Glutamatergic neuron (in vitro differentiated cells): ENCODE data around the gene GLB1L. TPM values are rescaled to one million over a fixed set of nuclear protein-coding genes. Genes with fewer than 3 reads are reported as not detected.

Source experiments
- DNase-seq: peaks from one replicate; pipeline ENCODE4 v3.0.0; 2022
- H3K27ac Mint-ChIP-seq: one replicate; pipeline ENCODE4 v1.8.0; 2020; ENCODE audit warnings: mild to moderate bottlenecking, mixed read lengths, inconsistent platforms; ENCODE audit not compliant: unreplicated experiment
- H3K27me3 Mint-ChIP-seq: one replicate; pipeline ENCODE4 v1.8.0; 2020; ENCODE audit warnings: mild to moderate bottlenecking, moderate library complexity, mixed read lengths, inconsistent platforms; ENCODE audit not compliant: unreplicated experiment
- H3K36me3 Mint-ChIP-seq: one replicate; pipeline ENCODE4 v1.8.0; 2020; ENCODE audit warnings: mild to moderate bottlenecking, mixed read lengths, inconsistent platforms; ENCODE audit not compliant: unreplicated experiment
- H3K4me1 Mint-ChIP-seq: one replicate; pipeline ENCODE4 v1.8.0; 2020; ENCODE audit warnings: mild to moderate bottlenecking, low read depth, mixed read lengths, inconsistent platforms; ENCODE audit not compliant: unreplicated experiment
- H3K4me3 Mint-ChIP-seq: one replicate; pipeline ENCODE4 v1.8.0; 2020; ENCODE audit warnings: mild to moderate bottlenecking, mixed read lengths, inconsistent platforms; ENCODE audit not compliant: unreplicated experiment
- H3K9me3 Mint-ChIP-seq: one replicate; pipeline ENCODE4 v1.8.0; 2020; ENCODE audit warnings: mild to moderate bottlenecking, moderate library complexity, mixed read lengths, inconsistent platforms; ENCODE audit not compliant: unreplicated experiment
- CTCF ChIP-seq: fragments of 200-600 bp; sonication (generic); IDR thresholded peaks from one replicate; pipeline ENCODE4 v1.5.0; 2021; ENCODE audit not compliant: partially characterized antibody, unreplicated experiment
- total RNA-seq: library from RNA; stranded (reverse); fragmentation: NEBNext Ultra II Directional; extraction: Animal tissue kit (Norgen Biotek cat#: 25700); gene quantifications from one replicate; pipeline ENCODE4 v1.2.1, GENCODE V29; 2021; ENCODE audit not compliant: unreplicated experiment

GLB1L gene
- total RNA-seq, 1 donor from 2014 or later = 6.2 TPM

- Mint-ChIP-seq H3K27me3 (peaks cover 3% of the 10 kb centered on the region), H3K27ac (peak overlapping the region; percentile 99)
- TF ChIP-seq CTCF = no peak
These were observed 35.4 kb upstream of the GLB1L start for GRCh38 chr2:219280651-219281050.

GRCh38 chr2:219279916-219280516, 34.8 kb upstream of the GLB1L start:
- H3K27me3 Mint-ChIP-seq = peaks cover 3% of the 10 kb centered on the region
- H3K4me1 Mint-ChIP-seq = peaks cover 35% of the 10 kb centered on the region
- H3K9me3 Mint-ChIP-seq = peaks cover 11% of the 10 kb centered on the region
- H3K4me3 Mint-ChIP-seq = peak overlapping the region; percentile 97
- H3K27ac Mint-ChIP-seq = peak overlapping the region; percentile 99
- peak; percentile 17 for TF ChIP-seq CTCF
- H3K36me3 Mint-ChIP-seq = no peaks in the 10 kb centered on the region
- no peak for DNase-seq

More at GRCh38 chr2:219280651-219281050, 35.4 kb upstream of the GLB1L start:
- Mint-ChIP-seq H3K4me1 (peaks cover 39% of the 10 kb centered on the region), H3K4me3 (peak overlapping the region; percentile 97), H3K9me3 (peaks cover 11% of the 10 kb centered on the region), H3K36me3 (no peaks in the 10 kb centered on the region)
- no peak for DNase-seq

GRCh38 chr2:219279151-219279915, 34.1 kb upstream of the GLB1L start, which contains the start of gene DNAJB2:
TSS of gene DNAJB2 (plus strand) at chr2:219279366. CDS start at chr2:219279834, 468 bp downstream.
- peak; percentile 100 for DNase-seq
- H3K36me3 Mint-ChIP-seq = no peaks in the 10 kb centered on the region
- peak within 1 kb of the TSS; percentile 97 for H3K4me3 Mint-ChIP-seq
- TF ChIP-seq CTCF = peak; percentile 20
- H3K4me1 Mint-ChIP-seq = peaks cover 39% of the 10 kb centered on the region
- H3K27ac Mint-ChIP-seq = peak within 1 kb of the TSS; percentile 99
- peaks cover 6% of the 10 kb centered on the region for H3K27me3 Mint-ChIP-seq
- peaks cover 16% of the 10 kb centered on the region for H3K9me3 Mint-ChIP-seq

GRCh38 chr2:219278655-219279150, 33.5 kb upstream of the GLB1L start:
- peaks cover 9% of the 10 kb centered on the region for H3K27me3 Mint-ChIP-seq
- DNase-seq = no peak
- H3K4me3 Mint-ChIP-seq = peak overlapping the region; percentile 84
- H3K36me3 Mint-ChIP-seq = no peaks in the 10 kb centered on the region
- peaks cover 16% of the 10 kb centered on the region for H3K9me3 Mint-ChIP-seq
- peak overlapping the region; percentile 94 for H3K27ac Mint-ChIP-seq
- H3K4me1 Mint-ChIP-seq = peaks cover 39% of the 10 kb centered on the region
- TF ChIP-seq CTCF = no peak
